WTC11 (cell line): ENCODE results near the gene CMKLR1.

Experiments
- CREB1 ChIP-seq: sonication (generic); formaldehyde crosslinking; IDR thresholded peaks from 2 replicates; pipeline ENCODE4 v1.8.0; 2023; ENCODE audit warnings: mild to moderate bottlenecking, missing genetic modification reagents
- IRF2 ChIP-seq: sonication (generic); formaldehyde crosslinking; IDR thresholded peaks from 2 replicates; pipeline ENCODE4 v1.8.0; 2022; ENCODE audit warnings: low read depth, missing genetic modification reagents, borderline replicate concordance
- TEAD4 ChIP-seq: sonication (generic); formaldehyde crosslinking; IDR thresholded peaks from 2 replicates; pipeline ENCODE4 v1.8.0; 2022; ENCODE audit warnings: mild to moderate bottlenecking, missing genetic modification reagents
- ZNF138 ChIP-seq: sonication (generic); formaldehyde crosslinking; conservative IDR thresholded peaks from 2 replicates; pipeline ENCODE4 v1.8.1; 2022; ENCODE audit warnings: mild to moderate bottlenecking, moderate library complexity, missing genetic modification reagents
- ZNF232 ChIP-seq: sonication (generic); formaldehyde crosslinking; IDR thresholded peaks from 2 replicates; pipeline ENCODE4 v1.8.0; 2022; ENCODE audit warnings: mild to moderate bottlenecking, missing genetic modification reagents
- TF ChIP-seq, protein P1 (sequence below): fragments of 200-600 bp; IDR thresholded peaks from 2 replicates; pipeline ENCODE4 v1.8.0; 2022; ENCODE audit warnings: antibody characterized with exemption
- TF ChIP-seq, protein P2 (sequence below): sonication (generic); formaldehyde crosslinking; IDR thresholded peaks from 2 replicates; pipeline ENCODE4 v1.8.0; 2022; ENCODE audit warnings: mild to moderate bottlenecking, missing genetic modification reagents
- TF ChIP-seq, protein P3 (sequence below): sonication (generic); formaldehyde crosslinking; IDR thresholded peaks from 2 replicates; pipeline ENCODE4 v1.8.1; 2023; ENCODE audit warnings: mild to moderate bottlenecking, missing genetic modification reagents
- TF ChIP-seq, protein P4 (sequence below): sonication (generic); formaldehyde crosslinking; IDR thresholded peaks from 2 replicates; pipeline ENCODE4 v1.8.1; 2022; ENCODE audit warnings: mild to moderate bottlenecking, missing genetic modification reagents, moderate library complexity, borderline replicate concordance
- TF ChIP-seq, protein P5 (sequence below): sonication (generic); formaldehyde crosslinking; IDR thresholded peaks from 2 replicates; pipeline ENCODE4 v1.8.1; 2022; ENCODE audit warnings: mild to moderate bottlenecking, moderate library complexity, missing genetic modification reagents
- TF ChIP-seq, protein P6 (sequence below): sonication (generic); formaldehyde crosslinking; IDR thresholded peaks from 2 replicates; pipeline ENCODE4 v1.8.1; 2022; ENCODE audit warnings: low read depth, missing genetic modification reagents, borderline replicate concordance

DNA sequence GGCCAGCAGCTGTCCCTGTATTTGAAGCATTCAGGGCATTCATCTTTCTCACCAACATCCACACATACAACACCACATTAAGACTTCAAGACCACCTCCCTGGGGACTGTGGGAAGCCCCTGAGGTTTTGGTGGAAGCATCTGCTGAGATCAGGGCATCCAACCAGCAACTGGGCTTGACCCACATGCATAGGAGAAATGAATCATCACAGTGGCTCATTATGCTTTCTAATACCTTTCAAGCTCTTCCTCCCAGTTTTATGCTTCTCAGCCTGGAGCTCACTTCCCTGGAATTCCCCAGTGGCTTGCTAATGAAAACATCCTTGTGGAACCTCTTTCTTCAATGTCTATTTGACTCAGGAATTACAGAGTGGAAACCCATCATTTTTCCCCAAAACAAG, 21.4 kb upstream of the CMKLR1 start:
- TF ChIP-seq, protein P1, sequence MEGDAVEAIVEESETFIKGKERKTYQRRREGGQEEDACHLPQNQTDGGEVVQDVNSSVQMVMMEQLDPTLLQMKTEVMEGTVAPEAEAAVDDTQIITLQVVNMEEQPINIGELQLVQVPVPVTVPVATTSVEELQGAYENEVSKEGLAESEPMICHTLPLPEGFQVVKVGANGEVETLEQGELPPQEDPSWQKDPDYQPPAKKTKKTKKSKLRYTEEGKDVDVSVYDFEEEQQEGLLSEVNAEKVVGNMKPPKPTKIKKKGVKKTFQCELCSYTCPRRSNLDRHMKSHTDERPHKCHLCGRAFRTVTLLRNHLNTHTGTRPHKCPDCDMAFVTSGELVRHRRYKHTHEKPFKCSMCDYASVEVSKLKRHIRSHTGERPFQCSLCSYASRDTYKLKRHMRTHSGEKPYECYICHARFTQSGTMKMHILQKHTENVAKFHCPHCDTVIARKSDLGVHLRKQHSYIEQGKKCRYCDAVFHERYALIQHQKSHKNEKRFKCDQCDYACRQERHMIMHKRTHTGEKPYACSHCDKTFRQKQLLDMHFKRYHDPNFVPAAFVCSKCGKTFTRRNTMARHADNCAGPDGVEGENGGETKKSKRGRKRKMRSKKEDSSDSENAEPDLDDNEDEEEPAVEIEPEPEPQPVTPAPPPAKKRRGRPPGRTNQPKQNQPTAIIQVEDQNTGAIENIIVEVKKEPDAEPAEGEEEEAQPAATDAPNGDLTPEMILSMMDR: no peak
- TF ChIP-seq, protein P2, sequence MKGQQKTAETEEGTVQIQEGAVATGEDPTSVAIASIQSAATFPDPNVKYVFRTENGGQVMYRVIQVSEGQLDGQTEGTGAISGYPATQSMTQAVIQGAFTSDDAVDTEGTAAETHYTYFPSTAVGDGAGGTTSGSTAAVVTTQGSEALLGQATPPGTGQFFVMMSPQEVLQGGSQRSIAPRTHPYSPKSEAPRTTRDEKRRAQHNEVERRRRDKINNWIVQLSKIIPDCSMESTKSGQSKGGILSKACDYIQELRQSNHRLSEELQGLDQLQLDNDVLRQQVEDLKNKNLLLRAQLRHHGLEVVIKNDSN (CRISPR knock-in tag): no peak
- TF ChIP-seq, protein P3, sequence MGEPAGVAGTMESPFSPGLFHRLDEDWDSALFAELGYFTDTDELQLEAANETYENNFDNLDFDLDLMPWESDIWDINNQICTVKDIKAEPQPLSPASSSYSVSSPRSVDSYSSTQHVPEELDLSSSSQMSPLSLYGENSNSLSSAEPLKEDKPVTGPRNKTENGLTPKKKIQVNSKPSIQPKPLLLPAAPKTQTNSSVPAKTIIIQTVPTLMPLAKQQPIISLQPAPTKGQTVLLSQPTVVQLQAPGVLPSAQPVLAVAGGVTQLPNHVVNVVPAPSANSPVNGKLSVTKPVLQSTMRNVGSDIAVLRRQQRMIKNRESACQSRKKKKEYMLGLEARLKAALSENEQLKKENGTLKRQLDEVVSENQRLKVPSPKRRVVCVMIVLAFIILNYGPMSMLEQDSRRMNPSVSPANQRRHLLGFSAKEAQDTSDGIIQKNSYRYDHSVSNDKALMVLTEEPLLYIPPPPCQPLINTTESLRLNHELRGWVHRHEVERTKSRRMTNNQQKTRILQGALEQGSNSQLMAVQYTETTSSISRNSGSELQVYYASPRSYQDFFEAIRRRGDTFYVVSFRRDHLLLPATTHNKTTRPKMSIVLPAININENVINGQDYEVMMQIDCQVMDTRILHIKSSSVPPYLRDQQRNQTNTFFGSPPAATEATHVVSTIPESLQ (CRISPR knock-in tag): no peak
- TF ChIP-seq TEAD4 (CRISPR knock-in tag) (no peak), ZNF138 (CRISPR knock-in tag) (no peak), CREB1 (CRISPR knock-in tag) (no peak), ZNF232 (no peak), IRF2 (no peak)
- TF ChIP-seq, protein P4, sequence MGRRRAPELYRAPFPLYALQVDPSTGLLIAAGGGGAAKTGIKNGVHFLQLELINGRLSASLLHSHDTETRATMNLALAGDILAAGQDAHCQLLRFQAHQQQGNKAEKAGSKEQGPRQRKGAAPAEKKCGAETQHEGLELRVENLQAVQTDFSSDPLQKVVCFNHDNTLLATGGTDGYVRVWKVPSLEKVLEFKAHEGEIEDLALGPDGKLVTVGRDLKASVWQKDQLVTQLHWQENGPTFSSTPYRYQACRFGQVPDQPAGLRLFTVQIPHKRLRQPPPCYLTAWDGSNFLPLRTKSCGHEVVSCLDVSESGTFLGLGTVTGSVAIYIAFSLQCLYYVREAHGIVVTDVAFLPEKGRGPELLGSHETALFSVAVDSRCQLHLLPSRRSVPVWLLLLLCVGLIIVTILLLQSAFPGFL (CRISPR knock-in tag): no peak
- TF ChIP-seq, protein P5, sequence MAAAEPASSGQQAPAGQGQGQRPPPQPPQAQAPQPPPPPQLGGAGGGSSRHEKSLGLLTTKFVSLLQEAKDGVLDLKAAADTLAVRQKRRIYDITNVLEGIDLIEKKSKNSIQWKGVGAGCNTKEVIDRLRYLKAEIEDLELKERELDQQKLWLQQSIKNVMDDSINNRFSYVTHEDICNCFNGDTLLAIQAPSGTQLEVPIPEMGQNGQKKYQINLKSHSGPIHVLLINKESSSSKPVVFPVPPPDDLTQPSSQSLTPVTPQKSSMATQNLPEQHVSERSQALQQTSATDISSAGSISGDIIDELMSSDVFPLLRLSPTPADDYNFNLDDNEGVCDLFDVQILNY: no peak
- TF ChIP-seq, protein P6, sequence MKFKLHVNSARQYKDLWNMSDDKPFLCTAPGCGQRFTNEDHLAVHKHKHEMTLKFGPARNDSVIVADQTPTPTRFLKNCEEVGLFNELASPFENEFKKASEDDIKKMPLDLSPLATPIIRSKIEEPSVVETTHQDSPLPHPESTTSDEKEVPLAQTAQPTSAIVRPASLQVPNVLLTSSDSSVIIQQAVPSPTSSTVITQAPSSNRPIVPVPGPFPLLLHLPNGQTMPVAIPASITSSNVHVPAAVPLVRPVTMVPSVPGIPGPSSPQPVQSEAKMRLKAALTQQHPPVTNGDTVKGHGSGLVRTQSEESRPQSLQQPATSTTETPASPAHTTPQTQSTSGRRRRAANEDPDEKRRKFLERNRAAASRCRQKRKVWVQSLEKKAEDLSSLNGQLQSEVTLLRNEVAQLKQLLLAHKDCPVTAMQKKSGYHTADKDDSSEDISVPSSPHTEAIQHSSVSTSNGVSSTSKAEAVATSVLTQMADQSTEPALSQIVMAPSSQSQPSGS: no peak
